ENCODE data around the gene RAPGEF1. TPM values are rescaled to one million over a fixed set of nuclear protein-coding genes. Genes with fewer than 3 reads are reported as not detected.

RAPGEF1 gene
- total and polyA plus RNA-seq, 2 of the 13 experiments (the other 11 are each of a cell fraction or from before 2014, with no cell fraction given): 21.2 to 38.9 TPM

DNA sequence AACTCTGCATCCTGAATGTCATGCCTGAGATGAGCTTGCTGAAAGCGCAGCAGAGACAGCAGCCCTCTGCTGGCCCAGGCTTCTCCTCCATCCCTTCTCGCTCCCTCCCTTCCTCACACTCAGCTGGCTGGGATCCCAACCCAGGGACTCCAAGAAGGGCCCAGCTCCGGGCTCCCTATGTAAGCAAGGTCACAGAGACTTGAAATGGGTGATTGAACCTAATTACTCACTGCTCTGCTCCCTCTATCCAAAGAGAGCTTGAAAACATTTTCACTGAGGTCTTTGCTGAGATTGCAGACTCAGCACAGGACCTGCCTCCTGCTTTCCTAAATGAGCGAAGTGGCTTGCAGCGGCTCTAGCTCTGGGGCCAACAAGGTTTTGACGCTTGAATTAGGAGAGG is 42.8 kb downstream of the RAPGEF1 start:
- FAIRE-seq (no peak), DNase-seq (ENCODE audit: low spot score) (no peak), ATAC-seq (peak; percentile 36; the same call in 1 of the 3 replicates)
- H3K9ac ChIP-seq (ENCODE audit: insufficient read depth, low read depth, low read length): no peak overlapping the region
- no peak overlapping the region for H2AFZ ChIP-seq (ENCODE audit: low read length)
- H4K20me1 ChIP-seq (ENCODE audit: insufficient read depth, low read length): peaks cover 10% of the 10 kb centered on the region
- no peak overlapping the region for H3K4me3 ChIP-seq (replicated peaks in 1 of 3; ENCODE audit: insufficient read depth in 1 of 3, low read depth in 2 of 3, low read length in 3 of 3)
- ChIA-PET POLR2A (interaction anchor here (1.2 to 1.8 kb wide), 2 partner anchors 39 to 90 kb away, joined by 4 to 5 read pairs; no protein-coding TSS in a partner anchor), CTCF (ENCODE audit: low intra/inter-chr PET ratio, low total read pairs) (no interaction called here)
- in situ Hi-C loops (cut with HindIII; ENCODE audit: extremely low pct_ligation_motif_present, low pct_unique_long_range_greater_than_20kb) (no loop called here), intact Hi-C loops (cut with micrococcal nuclease; ENCODE audit: unreplicated experiment) (no loop called here)
- 77% methylated on average over 6 of the region's 6 CpGs for WGBS (ENCODE audit: low lambda C conversion rate)
- H3K27me3 ChIP-seq (ENCODE audit: control insufficient read depth in 1 of 2, insufficient read depth in 2 of 2, low read length in 2 of 2): no peaks in the 10 kb centered on the region
- BruUV-seq (replicated peaks): no TSS peak
- no peaks in the 10 kb centered on the region for H3K36me3 ChIP-seq (replicated peaks in 1 of 2; ENCODE audit: control insufficient read depth in 1 of 2, insufficient read depth in 2 of 2, low read length in 2 of 2)
- no peak overlapping the region for H3K27ac ChIP-seq (ENCODE audit: extremely low read length, insufficient read depth, low read length)
- peaks cover 50% of the 10 kb centered on the region for H3K4me1 ChIP-seq (ENCODE audit: insufficient read depth, low read length)
- peaks cover 45% of the 10 kb centered on the region for H3K79me2 ChIP-seq (ENCODE audit: insufficient read depth, low read length)
- TF ChIP-seq SMARCC2 (IDR thresholded peaks at IDR 0.05) (no peak), ZNF747 (CRISPR knock-in tag; IDR thresholded peaks at IDR 0.05; ENCODE audit: borderline replicate concordance) (no peak), DMAP1 (CRISPR knock-in tag; IDR thresholded peaks at IDR 0.05) (no peak), FLYWCH1 (CRISPR knock-in tag; IDR thresholded peaks at IDR 0.05) (no peak), HNRNPL (IDR thresholded peaks at IDR 0.05; ENCODE audit: low read depth, low read length) (no peak), TBX2 (CRISPR knock-in tag; IDR thresholded peaks at IDR 0.05; ENCODE audit: borderline replicate concordance) (no peak), RFX3 (CRISPR knock-in tag; IDR thresholded peaks at IDR 0.05) (no peak)
- TF ChIP-seq, protein P1, sequence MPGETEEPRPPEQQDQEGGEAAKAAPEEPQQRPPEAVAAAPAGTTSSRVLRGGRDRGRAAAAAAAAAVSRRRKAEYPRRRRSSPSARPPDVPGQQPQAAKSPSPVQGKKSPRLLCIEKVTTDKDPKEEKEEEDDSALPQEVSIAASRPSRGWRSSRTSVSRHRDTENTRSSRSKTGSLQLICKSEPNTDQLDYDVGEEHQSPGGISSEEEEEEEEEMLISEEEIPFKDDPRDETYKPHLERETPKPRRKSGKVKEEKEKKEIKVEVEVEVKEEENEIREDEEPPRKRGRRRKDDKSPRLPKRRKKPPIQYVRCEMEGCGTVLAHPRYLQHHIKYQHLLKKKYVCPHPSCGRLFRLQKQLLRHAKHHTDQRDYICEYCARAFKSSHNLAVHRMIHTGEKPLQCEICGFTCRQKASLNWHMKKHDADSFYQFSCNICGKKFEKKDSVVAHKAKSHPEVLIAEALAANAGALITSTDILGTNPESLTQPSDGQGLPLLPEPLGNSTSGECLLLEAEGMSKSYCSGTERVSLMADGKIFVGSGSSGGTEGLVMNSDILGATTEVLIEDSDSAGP (CRISPR knock-in tag; IDR thresholded peaks at IDR 0.05; ENCODE audit: borderline replicate concordance): no peak
- H3K9me3 ChIP-seq (ENCODE audit: low read length): no peaks in the 10 kb centered on the region
- H3K4me2 ChIP-seq (ENCODE audit: low read depth, low read length): no peak overlapping the region
